Mucosa of gallbladder (tissue), 1 donor: ENCODE results near the gene MUC15. TPM values are rescaled to one million over a fixed set of nuclear protein-coding genes. Genes with fewer than 3 reads are reported as not detected.

ENCODE experiments used
- total RNA-seq: library from RNA; stranded (reverse); gene quantifications from one replicate; pipeline ENCODE4 v1.2.1, GENCODE V29; 2021
- donor health status: DM: no; HTN: no; CAD: no.

MUC15 gene
- total RNA-seq, 1 donor from 2014 or later = not detected

Other genes starting within 250 kb of the MUC15 start
- gene ANO3, start 240.1 kb downstream of the MUC15 start, total RNA-seq = 30.0 TPM
- gene SLC5A12, start 149.8 kb upstream of the MUC15 start, total RNA-seq = 0.26 TPM